Measurements from ENCODE around the gene FAM120B. TPM values are rescaled to one million over a fixed set of nuclear protein-coding genes. Genes with fewer than 3 reads are reported as not detected.
"Not testable (repeated sequence)": the region's sequence is repeated elsewhere in the genome, so short reads cannot be mapped to it uniquely, and the experiment has no call there.

The FAM120B gene
- total RNA-seq, 2 donors from 2014 or later, result 25.1 to 28.5 TPM

GRCh38 chr6:170344631-170345576 lies 38.3 kb downstream of the FAM120B start:
- Histone ChIP-seq H3K27me3 (no peaks in the 10 kb centered on the region), H3K36me3 (peaks cover 9% of the 10 kb centered on the region), H3K4me1 (no peaks in the 10 kb centered on the region), H3K9ac (ENCODE audit: low read depth in 2 of 2, low read length in 2 of 2) (no peak overlapping the region), H3K4me3 (no peak overlapping the region), H3K9me3 (no peaks in the 10 kb centered on the region), H3K27ac (no peak overlapping the region)
- intact Hi-C loops (cut with DNase I), result no loop called here
- TF ChIP-seq CTCF (IDR thresholded peaks at IDR 0.05), result no peak
- DNase-seq, result no peak

DNA sequence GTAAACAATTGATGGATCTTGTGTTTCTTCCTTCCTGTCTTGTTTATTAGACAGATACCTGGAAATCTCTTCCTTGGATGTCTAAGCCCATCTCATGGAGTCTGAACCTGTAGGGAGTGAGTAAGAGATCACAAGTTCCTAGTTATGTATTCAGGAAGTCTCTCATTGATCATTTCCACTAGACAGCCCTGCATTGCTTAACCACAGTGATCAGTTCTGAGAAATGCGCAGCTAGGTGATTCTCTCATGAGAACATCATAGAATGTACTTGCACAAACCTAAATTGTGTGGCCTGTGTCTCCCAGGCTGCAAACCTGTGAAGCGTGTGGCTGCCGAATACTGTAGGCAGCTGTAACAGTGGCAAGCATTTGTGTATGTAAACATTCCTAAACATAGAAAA lies 39.1 kb downstream of the FAM120B start:
- H3K36me3 ChIP-seq, result peaks cover 6% of the 10 kb centered on the region
- no peak overlapping the region for H3K27ac ChIP-seq
- H3K9me3 ChIP-seq, result no peaks in the 10 kb centered on the region
- no peaks in the 10 kb centered on the region for H3K27me3 ChIP-seq
- H3K4me3 ChIP-seq, result no peak overlapping the region
- no peak overlapping the region for H3K9ac ChIP-seq (ENCODE audit: low read depth in 2 of 2, low read length in 2 of 2)
- no peak for DNase-seq
- no peaks in the 10 kb centered on the region for H3K4me1 ChIP-seq
- TF ChIP-seq CTCF (IDR thresholded peaks at IDR 0.05), result no peak
- intact Hi-C loops (cut with DNase I), result no loop called here

DNA sequence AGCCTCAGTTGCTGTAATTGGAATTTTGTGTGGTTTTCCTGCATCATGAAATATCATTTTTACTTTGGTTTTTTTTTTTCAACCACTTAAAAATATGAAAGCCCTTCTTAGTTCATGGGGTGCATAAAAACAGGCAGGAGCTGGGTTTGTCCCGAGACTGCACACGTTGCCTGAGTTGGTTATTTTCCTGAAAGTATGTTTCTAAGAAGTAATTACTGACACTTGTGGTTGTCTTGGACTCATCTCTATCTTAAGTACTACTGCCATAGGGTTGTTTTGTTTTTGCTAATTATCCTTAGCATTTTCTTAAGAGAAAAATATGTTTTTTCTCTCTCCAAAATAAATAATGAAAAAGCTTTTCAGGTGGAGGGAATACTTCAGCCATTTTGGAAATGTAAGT lies 40.1 kb downstream of the FAM120B start:
- peaks cover 5% of the 10 kb centered on the region for H3K36me3 ChIP-seq
- intact Hi-C loops (cut with DNase I), result no loop called here
- H3K4me1 ChIP-seq, result no peaks in the 10 kb centered on the region
- no peak overlapping the region for H3K27ac ChIP-seq
- DNase-seq, result no peak
- no peaks in the 10 kb centered on the region for H3K9me3 ChIP-seq
- H3K9ac ChIP-seq (ENCODE audit: low read depth in 2 of 2, low read length in 2 of 2), result no peak overlapping the region
- H3K27me3 ChIP-seq, result no peaks in the 10 kb centered on the region
- TF ChIP-seq CTCF (IDR thresholded peaks at IDR 0.05), result no peak
- H3K4me3 ChIP-seq, result no peak overlapping the region

DNA sequence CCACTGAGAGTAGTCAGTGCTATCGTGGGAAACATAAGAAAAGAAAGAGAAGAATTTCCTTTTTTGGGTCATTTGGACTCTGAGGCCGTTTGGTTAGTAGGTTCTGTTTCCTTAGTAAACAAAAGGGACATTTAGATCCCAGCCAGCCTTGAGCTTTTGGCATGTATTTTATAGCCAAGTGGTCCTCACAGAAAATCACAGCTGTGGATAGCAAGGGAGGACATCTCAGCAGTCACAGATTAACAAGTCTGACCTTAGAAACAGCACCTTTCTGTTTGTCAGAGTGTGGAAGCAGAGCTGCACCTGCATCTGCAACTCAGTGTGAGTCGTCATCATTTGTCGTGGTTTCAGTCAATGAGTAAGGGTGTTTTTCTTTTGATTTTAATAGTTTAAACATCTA lies 40.5 kb downstream of the FAM120B start:
- no peak overlapping the region for H3K27ac ChIP-seq
- TF ChIP-seq CTCF (IDR thresholded peaks at IDR 0.05), result no peak

GRCh38 chr6:170347975-170348374 lies 41.4 kb downstream of the FAM120B start:
- Histone ChIP-seq H3K9me3 (no peaks in the 10 kb centered on the region), H3K4me1 (no peaks in the 10 kb centered on the region), H3K27ac (no peak overlapping the region), H3K4me3 (no peak overlapping the region), H3K27me3 (no peaks in the 10 kb centered on the region), H3K36me3 (peaks cover 5% of the 10 kb centered on the region), H3K9ac (ENCODE audit: low read depth in 2 of 2, low read length in 2 of 2) (no peak overlapping the region)
- no peak for TF ChIP-seq CTCF (IDR thresholded peaks at IDR 0.05)
- no peak for DNase-seq
- intact Hi-C loops (cut with DNase I), result no loop called here

More for the DNA sequence above, 40.5 kb downstream of the FAM120B start:
- no peak overlapping the region for H3K4me3 ChIP-seq
- no peaks in the 10 kb centered on the region for H3K4me1 ChIP-seq
- no peaks in the 10 kb centered on the region for H3K9me3 ChIP-seq
- no peaks in the 10 kb centered on the region for H3K27me3 ChIP-seq
- peaks cover 5% of the 10 kb centered on the region for H3K36me3 ChIP-seq
- H3K9ac ChIP-seq (ENCODE audit: low read depth in 2 of 2, low read length in 2 of 2), result no peak overlapping the region
- no peak for DNase-seq
- intact Hi-C loops (cut with DNase I), result no loop called here

GRCh38 chr6:170351456-170351855 lies 44.9 kb downstream of the FAM120B start:
- H3K9me3 ChIP-seq; intact Hi-C loops (cut with DNase I): not testable (repeated sequence)

GRCh38 chr6:170355190-170355589 lies 48.6 kb downstream of the FAM120B start:
- H3K27me3 ChIP-seq; intact Hi-C loops (cut with DNase I); H3K4me1 ChIP-seq; H3K36me3 ChIP-seq; H3K4me3 ChIP-seq; DNase-seq; H3K27ac ChIP-seq; H3K9ac ChIP-seq (ENCODE audit: low read depth in 2 of 2, low read length in 2 of 2); H3K9me3 ChIP-seq: not testable (repeated sequence)

More at GRCh38 chr6:170351456-170351855, 44.9 kb downstream of the FAM120B start:
- not testable (repeated sequence) for H3K4me1 ChIP-seq; H3K9ac ChIP-seq (ENCODE audit: low read depth in 2 of 2, low read length in 2 of 2); H3K36me3 ChIP-seq; H3K4me3 ChIP-seq; H3K27ac ChIP-seq; DNase-seq; H3K27me3 ChIP-seq
